KG1 (cell line): ENCODE measurements around the gene GRIN2C.
"Not testable (repeated sequence)": the region's sequence is repeated elsewhere in the genome, so short reads cannot be mapped to it uniquely, and the experiment has no call there.

Experiments
- DNase-seq: peaks from one replicate; lab custom pipeline; 2025; lab: John Stamatoyannopoulos, UW

The GRIN2C gene

DNA sequence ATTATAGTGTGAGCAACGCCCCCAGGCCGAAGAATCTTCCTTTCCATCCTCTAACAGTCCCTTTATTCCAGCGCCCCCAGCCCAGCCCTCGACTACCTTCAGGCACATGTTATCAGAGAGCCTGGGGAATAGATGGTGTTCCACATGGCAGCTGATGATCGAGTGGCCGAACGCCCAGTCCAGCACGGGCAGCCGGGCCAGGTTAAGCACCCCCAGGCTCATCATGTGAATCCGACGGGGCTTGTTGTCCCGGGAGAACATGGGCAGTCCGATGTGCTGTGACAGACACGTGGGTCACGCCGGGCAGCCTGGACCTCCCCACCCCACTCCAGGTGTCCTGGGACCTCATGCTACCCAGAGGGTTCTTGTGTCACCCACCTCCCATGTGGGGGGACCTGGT, 19.6 kb upstream of the GRIN2C start:
- DNase-seq: no peak

DNA sequence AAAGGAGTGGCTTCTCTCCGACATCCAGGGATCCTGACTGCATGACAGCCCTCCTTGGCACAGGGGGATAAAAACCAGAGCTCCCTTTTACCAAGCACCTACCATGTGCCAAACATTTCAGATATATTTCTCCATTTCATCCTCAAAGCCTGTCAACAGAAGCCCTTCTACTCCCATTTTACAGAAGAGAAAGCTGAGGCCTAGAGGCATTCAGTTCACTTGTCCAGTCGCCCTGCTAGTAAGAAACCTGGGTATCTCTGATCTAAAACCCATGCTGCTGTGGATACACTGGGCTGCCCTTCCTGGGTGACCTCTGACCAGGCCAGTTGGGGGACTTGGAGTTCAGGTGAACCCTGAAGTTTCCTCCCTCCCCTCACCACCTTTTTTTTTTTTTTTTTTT, 19.0 kb upstream of the GRIN2C start:
- DNase-seq: no peak

DNA sequence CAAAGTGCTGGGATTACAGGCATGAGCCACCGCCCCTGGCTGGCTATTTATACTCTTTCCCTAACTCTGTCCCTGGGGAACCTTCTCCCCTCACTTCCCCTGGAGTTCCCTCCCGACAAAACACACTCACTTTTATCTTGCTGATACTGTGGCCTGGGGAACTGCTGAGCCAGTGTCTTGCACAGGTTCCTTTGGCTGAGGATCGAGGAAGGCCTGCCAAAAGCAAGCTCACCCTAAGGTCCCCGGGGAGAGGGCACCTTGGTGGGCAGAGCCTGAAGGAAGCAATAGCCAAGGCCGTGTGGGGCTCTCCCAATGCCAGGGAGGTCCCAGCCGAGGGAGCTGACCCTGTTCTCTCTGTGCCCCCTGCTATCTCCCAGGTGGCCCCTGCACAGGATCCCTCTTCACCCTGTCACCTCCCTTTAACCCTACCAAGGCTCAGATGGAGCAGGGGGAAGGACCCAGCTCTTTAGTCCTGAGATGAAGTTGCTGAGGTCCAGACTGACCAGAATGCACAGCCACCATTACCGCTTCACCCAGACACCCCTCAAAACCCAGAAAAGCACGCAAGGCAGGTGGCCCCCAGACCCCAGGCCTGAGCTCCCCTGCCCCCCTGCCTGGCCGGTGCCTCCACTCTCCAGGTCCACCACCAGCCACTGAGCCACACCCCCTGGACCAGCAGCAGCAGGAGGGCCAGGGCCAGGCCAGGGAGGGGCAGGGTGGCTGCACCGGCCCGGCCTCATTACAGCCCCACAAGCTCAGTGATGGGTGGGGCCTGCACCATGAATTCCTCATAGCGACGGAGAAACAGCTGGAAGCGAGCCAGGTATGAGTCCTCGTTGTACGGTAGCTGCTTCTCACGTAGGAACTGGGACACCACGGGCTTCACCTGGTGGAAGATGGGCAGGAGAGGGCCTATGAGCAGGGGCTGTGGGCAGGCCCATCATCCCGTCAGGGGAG, 18.2 kb upstream of the GRIN2C start:
- DNase-seq: no peak

DNA sequence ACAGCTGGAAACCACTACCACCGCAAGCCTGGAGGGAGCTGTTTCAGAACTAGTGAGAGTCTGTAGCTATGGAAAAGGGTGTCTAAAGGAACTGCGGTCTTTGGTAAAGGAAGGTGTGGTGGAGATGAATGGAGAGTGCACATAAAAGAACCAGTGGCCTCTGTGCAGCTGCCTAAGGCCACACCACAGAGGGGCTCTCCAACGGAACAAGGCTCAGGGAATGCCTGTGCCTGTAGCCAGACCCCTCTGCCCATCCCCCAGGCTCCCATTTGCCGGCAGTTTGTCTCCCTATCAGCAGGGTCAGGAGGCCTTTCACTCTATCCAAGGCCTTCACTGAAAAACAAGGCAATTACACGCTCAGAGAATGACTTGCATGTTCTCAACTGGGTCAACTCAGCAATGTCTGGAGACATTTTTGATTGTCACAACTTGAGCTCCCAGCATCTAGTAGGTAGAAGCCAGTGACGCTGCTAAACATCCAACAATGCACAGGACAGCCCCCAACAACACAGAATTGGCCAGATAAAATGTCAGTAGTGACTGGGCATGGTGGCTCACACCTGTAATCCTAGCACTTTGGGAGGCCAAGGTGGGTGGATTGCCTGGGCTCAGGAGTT, 16.4 kb upstream of the GRIN2C start:
- no peak for DNase-seq

DNA sequence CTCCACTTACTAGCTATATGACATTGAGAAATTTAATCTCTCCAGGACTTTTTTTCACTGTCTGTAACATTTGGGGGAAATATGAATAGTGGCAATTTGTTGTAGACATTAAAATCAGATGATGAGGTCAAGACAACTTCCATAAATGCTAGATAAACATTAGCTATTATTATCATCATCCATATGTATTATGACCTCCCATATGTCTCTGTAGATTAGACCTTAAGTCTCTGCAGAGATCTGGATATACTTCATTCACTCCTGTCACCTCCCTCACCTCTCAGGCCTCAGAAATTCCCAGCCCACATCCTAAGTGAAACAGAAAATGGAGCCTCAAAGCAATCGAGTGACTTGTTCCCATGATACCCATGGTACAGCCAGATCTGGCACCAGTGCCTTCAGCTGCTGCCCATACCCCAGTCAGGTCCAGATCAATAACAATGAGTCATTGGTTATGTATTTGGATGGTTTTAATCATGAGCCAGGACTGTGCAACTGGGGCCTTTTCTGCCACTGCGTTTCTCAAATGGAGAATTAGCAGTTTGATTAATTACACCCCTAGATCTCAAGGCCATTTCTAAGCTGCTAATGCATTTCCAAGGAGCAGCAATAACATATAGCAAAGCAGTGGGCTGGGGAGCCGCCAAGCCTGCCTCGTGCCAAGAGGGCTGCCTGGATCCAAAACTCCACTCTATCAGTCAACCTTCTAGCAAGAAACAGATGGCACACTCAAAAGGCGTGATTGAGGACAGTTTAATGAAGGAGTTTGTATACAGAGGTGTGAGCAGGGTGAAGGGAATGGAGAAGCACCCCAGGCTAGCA, 15.7 kb upstream of the GRIN2C start:
- no peak for DNase-seq

DNA sequence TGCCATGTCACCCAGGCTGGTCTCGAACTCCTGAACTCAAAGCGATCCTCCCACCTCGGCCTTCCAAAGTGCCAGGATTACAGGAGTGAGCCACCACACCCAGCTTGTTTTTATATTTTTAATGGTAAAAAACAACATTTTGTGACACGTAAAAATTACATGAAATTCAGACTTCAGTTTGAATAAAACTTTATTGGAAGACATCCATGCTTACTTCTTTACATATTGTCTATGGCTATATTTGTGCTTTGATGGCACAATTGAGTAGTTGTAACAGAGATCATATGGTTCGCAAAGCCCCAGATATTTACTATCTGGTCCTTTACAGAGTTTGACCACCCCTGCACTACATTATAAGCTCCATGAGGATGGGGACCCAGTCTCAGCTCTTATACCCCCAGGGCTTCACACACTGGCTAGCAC, 14.9 kb upstream of the GRIN2C start:
- no peak for DNase-seq

DNA sequence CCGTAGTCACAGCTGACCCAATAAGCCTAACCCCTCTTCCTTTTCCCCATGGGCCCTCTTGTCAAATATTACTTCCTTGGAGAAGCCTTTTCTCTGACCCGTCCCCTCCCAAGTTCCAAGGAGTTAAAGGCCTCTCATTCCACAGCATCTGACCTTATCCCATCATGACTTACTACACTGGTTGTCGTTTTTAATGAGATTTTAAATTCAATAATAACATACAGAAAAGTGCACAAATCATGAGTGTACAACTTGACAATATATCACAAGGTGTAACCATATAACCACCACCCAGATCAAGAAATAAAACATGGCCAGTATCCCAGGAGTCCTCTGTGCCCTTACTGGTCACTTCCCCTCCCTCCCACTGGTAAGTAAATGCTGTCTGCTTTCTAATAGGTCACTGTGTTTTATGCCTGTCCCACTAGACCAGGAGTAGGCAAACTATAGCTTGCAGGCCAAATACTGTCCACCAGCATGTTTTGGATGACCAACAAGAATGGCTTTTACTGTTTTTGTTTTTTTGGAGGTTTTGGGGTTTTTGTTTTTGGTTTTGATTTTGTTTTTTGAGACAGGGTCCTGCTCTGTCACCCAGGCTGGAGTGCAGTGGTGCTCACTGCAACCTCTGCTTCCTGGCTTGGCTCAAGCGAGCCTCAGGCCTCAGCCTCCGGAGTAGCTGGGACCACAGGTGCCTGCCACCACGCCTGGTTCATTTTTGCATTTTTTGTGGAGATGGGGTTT, 14.4 kb upstream of the GRIN2C start:
- no peak for DNase-seq

DNA sequence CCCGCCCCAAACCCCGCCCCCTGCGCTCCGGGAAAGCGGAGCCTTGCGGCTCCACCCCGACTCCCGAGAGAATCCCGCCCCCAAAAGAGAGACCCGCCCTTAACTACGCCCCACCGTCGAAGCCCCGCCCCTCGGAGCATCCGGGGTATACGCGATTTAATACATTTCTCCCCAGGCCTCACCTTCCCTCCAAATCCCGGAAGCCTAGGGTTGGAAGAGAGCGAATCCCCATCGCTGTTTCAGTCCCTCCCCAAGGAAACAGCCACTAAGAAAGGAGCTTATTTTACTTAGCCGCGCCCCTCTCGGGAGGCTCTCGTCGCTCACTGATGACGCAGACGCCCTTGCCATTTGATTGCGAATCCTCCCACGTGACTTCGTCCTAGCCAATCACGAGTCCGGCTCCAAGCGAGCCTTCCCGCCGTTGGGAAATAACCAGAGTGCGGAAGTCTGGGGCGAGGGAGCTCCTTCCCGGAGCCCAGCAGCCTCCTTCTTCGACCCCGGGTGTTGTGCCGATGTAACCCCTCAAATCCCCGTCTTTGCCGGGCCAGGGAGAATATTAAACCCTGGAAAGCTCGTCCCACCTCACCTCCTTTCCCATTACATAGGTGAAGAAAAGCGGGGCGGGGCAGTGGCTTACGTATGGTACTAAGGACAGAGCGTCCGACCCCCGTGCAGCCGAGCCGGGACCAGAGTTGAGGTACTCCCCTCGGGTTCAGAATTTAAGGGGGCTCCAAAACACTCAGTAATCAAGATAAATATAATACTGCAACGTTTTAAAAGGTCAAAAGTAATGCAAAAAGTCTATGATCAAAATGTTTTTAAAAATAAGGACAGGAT, 13.6 kb upstream of the GRIN2C start:
- peak; percentile 97 for DNase-seq

DNA sequence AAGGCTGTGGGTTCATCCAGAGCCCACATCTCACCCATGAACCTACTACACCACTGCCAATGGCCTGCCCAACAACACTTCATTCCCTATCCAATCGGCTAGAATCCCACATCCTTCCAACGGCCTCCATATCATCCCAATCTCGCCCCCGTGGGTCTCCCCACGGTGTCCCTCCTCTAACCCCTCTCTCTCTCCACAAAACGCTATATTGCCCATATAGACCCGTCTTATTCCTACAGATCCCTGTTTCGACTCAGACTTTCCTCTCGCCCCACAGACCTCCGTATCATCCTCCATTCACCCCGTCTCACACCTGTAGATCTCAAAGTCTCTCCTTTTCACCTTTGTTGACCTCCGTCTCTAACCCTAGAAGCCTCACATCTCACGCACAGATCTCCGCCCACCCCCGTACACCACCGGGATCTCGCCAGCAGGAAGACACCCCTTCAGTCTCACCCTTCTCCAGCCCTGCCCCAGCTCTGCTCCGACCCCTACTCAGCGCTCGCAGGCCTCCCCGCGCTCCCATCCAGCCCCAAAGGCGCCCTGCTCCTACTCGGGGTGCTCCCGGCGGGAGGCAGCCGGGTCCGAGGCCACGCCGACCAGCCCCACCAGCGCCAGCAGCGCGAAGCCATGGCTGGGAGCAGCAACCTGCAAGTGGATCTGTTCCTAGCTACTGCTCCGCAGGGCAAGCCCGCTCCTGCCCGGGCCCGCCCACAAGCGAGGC, 12.8 kb upstream of the GRIN2C start, which contains the start of gene FDXR:
Gene FDXR, minus strand, starts transcription at position 682 of the 724 bp plus-strand sequence. Its CDS starts 50 bp downstream, at position 632.
- no peak for DNase-seq

DNA sequence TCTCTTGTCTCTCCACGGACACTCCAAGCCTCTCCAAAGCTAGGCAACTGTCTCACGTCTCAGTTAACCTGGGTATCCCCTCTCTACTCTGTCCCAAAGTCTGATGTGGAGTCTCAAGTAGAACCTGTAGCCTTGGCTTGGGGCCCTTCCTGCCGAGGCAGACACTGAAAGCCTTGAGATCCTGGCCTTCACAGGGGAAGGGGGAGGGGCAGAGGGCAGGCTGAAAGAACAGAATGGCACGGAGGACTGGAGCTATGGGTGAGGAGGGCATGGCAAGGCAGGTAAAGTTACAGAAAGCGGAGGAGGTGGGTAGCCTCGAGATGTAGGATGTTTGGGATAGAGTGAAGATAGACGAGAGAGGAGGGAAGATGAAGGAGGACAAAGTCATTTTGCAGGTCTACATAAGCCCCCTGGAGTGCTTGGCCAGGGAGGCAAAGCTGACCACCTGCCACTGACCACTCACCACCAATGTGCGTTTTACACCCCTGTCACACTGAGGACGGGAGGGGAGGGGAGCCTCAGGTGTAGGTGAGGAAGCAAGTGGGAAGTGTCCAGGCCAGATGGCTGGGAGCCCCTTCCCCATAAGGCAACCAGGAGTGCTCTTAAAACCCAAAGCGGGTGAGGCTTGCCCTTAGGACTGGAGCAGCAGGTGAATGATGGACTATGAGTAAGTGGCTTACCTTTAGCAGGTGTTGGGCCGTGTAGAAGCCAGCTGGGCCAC, 11.8 kb upstream of the GRIN2C start:
- no peak for DNase-seq

DNA sequence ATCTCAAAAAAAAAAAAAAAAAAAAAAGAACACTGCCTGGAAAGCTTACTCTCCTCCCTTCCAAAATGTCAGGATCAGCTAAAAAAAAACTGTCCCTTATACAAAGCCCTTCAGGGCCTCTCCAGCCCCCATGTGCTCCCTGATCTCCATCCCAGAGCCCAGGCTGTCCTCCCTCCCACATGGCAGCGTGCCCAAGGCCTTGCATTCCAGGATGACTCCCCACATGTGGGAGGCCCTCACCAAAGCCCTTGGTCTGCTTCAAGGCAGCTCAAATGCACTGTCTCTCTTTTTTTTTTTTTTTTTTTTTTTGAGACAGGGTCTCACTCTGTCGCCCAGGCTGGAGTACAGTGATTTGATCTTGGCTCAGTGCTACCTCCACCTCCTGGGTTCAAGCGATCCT, 10.8 kb upstream of the GRIN2C start:
- DNase-seq: no peak

DNA sequence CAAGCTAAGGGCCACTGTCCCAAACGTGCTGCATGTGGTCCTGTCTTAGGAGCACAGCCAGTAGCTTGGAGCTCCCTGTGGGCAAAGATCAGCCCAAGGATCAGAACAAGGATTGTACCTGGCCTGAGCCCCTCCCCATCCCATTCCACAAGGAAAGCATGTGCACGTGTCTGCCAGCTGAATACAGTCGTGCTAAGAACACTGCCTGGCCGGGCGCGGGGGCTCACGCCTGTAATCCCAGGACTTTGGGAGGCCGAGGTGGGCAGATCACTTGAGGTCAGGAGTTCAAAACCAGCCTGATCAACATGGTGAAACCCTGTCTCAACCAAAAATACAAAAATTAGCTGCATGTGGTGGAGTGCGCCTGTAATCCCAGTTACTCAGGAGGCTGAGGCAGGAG, 10.3 kb upstream of the GRIN2C start:
- not testable (repeated sequence) for DNase-seq

DNA sequence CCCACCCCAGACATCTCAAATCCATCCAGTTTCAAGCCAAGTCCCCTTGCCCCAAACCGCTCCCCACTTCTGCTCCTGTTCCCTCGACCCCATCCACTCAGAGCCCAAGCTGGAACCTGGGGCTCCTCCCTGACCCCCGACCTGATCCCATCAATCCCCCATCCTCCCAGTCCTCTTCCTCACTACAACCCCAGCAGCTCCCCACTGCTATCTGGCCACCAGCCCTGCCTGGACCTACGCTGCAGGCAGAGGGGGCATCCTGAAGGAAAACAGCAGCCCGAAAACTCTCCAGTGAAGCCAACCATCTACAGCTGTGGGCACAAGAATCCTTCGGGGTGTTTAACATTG, 9.2 kb upstream of the GRIN2C start:
- no peak for DNase-seq

DNA sequence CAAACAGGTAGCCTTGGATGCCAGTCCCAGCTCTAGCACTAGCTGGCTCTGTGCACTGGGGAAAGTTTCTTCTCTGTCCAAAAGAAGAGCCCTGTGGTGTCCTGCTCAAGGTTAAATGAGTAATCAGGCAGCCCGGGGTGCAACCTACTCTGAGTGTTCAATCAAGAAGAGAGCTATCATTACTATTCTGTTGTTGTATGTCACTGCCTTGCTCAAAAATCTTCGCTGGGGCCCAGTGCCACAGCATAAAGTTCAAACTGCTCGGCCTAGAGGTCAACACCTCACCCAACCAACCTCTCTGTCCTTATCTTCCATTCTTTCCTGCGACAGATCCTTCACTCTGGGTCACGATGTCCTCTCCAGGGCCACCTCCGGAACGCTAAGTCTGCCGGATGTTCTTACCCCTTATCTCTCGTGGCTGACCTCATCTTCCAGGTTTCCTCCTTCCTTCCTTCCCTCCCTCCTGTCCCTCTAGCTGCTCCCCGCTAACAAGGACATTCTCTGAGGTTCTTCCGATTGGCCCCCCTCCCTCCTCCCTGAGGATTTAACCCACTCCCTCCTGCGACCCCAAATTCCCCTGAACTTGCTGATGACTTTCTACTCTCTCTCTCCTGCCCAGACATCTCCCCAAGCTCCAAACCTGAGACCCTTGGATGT, 8.7 kb upstream of the GRIN2C start:
- no peak for DNase-seq

DNA sequence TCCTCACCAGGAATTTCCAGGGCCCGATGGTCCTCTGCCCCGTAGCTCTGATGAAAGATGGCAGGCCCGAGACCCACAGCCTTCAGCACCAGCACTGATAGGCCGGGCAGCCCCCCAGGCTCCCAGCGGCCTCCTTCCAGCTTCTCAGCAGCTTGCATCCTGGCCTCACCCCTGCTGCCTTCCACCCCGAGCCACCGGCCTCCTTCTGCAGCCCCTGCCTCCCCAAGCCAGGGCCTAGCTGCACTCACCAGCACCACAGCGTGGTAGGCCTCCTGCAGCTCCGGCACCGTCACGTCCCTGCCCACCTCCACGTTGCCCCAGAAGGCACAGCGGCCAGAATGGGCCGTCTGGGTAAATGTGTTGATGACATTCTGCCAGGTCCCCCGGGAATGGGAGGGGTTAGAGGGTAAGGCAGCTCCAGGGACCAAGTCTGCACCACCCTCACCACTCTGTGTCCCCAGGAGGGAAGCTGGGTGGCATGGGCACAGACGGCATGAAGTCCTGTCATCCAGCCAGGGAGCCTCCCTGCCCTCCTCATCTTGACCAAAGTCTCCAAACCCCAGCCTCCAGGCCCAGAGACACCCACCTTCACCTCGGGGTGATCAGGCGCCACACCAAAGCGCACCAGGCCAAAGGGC, 6.6 kb upstream of the GRIN2C start:
- DNase-seq: no peak

DNA sequence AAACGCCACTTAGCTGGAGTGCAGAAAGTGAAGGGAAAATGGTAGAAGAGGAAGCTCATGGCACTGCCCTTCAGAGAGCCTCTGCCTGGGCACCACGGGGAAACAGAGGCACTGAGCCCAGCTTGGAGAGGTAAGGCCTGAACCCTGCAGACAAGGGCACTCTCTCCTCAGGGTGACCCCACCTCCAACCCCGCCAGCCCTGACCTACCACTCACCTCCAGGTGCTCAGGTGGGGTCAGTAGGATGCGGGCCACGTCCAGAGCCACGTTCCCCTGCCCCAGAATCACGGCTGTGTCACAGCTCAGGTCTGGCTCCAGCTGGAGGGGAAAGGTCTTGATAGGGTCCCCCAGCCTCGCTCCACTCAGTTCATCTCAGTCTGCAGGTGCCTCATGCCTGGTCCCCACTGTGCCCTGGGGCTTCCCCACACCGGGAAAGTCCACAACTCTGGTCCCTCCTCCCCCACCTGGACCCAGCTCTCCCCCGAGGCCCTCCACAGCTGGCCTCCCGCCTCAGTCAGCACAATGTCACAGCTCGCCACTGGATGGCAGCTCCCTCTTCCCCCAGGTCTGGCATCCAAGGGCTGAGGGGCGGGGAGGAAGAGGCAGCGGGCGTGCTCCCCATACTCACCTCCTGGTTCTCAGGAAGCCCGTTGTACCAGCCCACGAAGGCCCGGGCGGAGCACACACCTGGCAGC, 6.0 kb upstream of the GRIN2C start:
- no peak for DNase-seq

DNA sequence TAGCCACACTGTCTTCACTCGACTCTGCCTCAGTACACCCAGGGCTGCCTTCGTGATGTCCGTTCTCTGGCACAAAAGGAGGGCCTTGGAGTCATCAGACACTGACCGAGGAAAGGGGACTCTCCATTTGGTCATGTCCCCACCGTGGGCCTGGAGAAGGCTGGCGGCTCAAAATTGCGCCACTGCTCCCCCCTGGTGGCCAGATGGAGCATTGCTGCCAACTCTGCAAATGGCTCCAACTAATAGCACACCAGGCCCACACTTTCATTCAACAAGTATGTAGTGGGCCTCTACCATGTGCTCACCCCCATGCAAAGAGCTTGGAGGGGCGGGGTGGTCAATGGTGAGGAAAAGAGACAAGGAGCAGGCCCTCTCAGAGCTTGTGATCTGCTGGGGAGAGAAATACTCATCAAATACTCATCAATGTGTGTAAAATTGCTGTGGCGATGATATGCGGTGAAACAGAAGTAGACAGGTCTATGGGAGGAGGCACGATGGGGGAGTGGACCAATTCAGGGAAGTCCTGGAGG, 5.2 kb upstream of the GRIN2C start:
- DNase-seq: peak; percentile 17
